ENCODE measurements around the gene PLEKHN1. TPM values are rescaled to one million over a fixed set of nuclear protein-coding genes. Genes with fewer than 3 reads are reported as not detected.
"Not testable (repeated sequence)": the region's sequence is repeated elsewhere in the genome, so short reads cannot be mapped to it uniquely, and the experiment has no call there.

The PLEKHN1 gene
- total RNA-seq, 1 donor from 2014 or later, result 15.2 TPM

DNA sequence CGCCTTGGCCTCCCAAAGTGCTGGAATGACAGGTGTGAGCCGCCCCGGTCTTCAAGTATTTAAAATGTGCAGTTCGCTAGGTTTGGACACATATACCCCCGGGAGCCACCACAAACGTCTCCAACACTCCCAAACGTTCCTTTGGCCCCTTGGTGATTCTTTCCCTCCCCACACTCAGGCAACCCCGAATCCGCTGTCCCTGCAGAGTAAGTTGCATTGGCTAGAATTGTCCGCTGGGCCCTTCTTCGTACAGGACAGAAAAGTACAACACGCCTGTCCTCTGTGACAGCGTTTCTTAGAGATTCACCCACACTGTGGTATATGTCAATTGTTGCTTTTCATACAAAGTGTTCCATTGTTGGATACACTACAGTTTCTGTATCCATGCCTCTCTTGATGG lies 18.8 kb downstream of the PLEKHN1 start:
- DNase-seq (ENCODE audit: extremely low spot score in 2 of 2), result no peak
- intact Hi-C loops (cut with DNase I), result no loop called here

GRCh38 chr1:988061-988460 lies 21.8 kb downstream of the PLEKHN1 start:
- H3K36me3 ChIP-seq; H3K27ac ChIP-seq; H3K4me1 ChIP-seq; intact Hi-C loops (cut with DNase I); H3K27me3 ChIP-seq; DNase-seq (ENCODE audit: extremely low spot score in 2 of 2); H3K4me3 ChIP-seq; H3K9me3 ChIP-seq: not testable (repeated sequence)

More for the DNA sequence above, 18.8 kb downstream of the PLEKHN1 start:
- Histone ChIP-seq H3K9me3 (no peaks in the 10 kb centered on the region), H3K27me3 (no peaks in the 10 kb centered on the region), H3K27ac (no peak overlapping the region), H3K4me1 (no peaks in the 10 kb centered on the region), H3K4me3 (no peak overlapping the region), H3K36me3 (no peaks in the 10 kb centered on the region)
- TF ChIP-seq CTCF (IDR thresholded peaks at IDR 0.05), result no peak
- no peak for TF ChIP-seq POLR2AphosphoS5 (IDR thresholded peaks at IDR 0.05; ENCODE audit: insufficient read depth in 1 of 2, low read depth in 1 of 2)
- no peak for TF ChIP-seq POLR2A (IDR thresholded peaks at IDR 0.05)

DNA sequence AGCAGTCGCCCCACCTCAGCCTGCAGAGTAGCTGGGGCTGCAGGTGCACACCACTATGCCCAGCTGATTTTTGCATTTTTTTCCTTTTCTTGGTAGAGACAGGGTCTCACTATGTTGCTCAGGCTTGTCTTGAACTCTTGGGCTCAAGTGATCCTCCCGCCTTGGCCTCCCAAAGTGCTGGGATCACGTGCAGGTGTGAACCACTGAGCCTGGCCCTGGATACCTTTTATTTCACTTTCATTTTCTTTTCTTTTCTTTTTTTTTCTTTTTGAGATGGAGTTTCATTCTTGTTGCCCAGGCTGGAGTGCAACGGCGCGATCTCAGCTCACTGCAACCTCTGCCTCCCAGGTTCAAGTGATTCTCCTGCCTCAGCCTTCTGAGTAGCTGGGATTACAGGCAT lies 25.0 kb downstream of the PLEKHN1 start:
- H3K27me3 ChIP-seq; H3K4me1 ChIP-seq; H3K4me3 ChIP-seq; DNase-seq (ENCODE audit: extremely low spot score in 2 of 2); H3K36me3 ChIP-seq; H3K9me3 ChIP-seq; intact Hi-C loops (cut with DNase I); H3K27ac ChIP-seq: not testable (repeated sequence)

- H3K27me3 ChIP-seq, result no peaks in the 10 kb centered on the region
- H3K9me3 ChIP-seq, result peaks cover 8% of the 10 kb centered on the region
- no peaks in the 10 kb centered on the region for H3K36me3 ChIP-seq
- no peak overlapping the region for H3K4me3 ChIP-seq
- intact Hi-C loops (cut with DNase I), result no loop called here
- H3K27ac ChIP-seq, result no peak overlapping the region
- TF ChIP-seq POLR2AphosphoS5 (IDR thresholded peaks at IDR 0.05; ENCODE audit: insufficient read depth in 1 of 2, low read depth in 1 of 2), result no peak
- no peak for TF ChIP-seq POLR2A (IDR thresholded peaks at IDR 0.05)
- no peak for TF ChIP-seq CTCF (IDR thresholded peaks at IDR 0.05)
- no peaks in the 10 kb centered on the region for H3K4me1 ChIP-seq
- no peak for DNase-seq (ENCODE audit: extremely low spot score in 2 of 2)
Observed at GRCh38 chr1:991895-992294, 25.6 kb downstream of the PLEKHN1 start.

DNA sequence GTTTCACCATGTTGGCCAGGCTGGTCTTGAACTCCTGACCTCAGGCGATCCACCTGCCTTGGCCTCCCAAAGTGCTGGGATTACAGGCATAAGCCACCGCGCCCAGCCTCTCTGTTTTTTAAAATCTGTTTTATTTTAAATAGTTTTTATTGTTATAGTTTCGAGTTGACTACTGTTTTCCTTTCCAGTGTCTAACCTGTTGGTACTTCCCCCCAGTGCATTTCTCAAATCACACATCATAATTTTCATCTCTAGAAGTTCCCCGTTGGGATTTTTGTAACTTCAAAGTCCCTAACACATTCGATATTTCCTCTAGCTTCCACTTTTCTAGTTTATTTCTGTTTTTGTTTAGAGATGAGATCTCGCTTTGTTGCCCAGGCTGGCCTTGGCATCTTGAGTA lies 26.1 kb downstream of the PLEKHN1 start:
- TF ChIP-seq POLR2A (IDR thresholded peaks at IDR 0.05) (no peak), POLR2AphosphoS5 (IDR thresholded peaks at IDR 0.05; ENCODE audit: insufficient read depth in 1 of 2, low read depth in 1 of 2) (no peak), CTCF (IDR thresholded peaks at IDR 0.05) (no peak)
- no peaks in the 10 kb centered on the region for H3K36me3 ChIP-seq
- H3K27ac ChIP-seq, result no peak overlapping the region
- H3K9me3 ChIP-seq, result peaks cover 8% of the 10 kb centered on the region
- no peaks in the 10 kb centered on the region for H3K4me1 ChIP-seq
- no peak for DNase-seq (ENCODE audit: extremely low spot score in 2 of 2)
- H3K27me3 ChIP-seq, result no peaks in the 10 kb centered on the region
- H3K4me3 ChIP-seq, result no peak overlapping the region
- intact Hi-C loops (cut with DNase I), result no loop called here

- DNase-seq (ENCODE audit: extremely low spot score in 2 of 2), result no peak
- Histone ChIP-seq H3K27ac (no peak overlapping the region), H3K36me3 (no peaks in the 10 kb centered on the region), H3K9me3 (peaks cover 8% of the 10 kb centered on the region), H3K27me3 (no peaks in the 10 kb centered on the region), H3K4me3 (no peak overlapping the region), H3K4me1 (peaks cover 10% of the 10 kb centered on the region)
- no peak for TF ChIP-seq POLR2AphosphoS5 (IDR thresholded peaks at IDR 0.05; ENCODE audit: insufficient read depth in 1 of 2, low read depth in 1 of 2)
- no peak for TF ChIP-seq POLR2A (IDR thresholded peaks at IDR 0.05)
- intact Hi-C loops (cut with DNase I), result no loop called here
Observed at GRCh38 chr1:993379-993995, 27.2 kb downstream of the PLEKHN1 start.

GRCh38 chr1:994546-994945 lies 28.3 kb downstream of the PLEKHN1 start:
- H3K4me1 ChIP-seq, result peaks cover 15% of the 10 kb centered on the region
- H3K4me3 ChIP-seq; H3K9me3 ChIP-seq; H3K36me3 ChIP-seq; H3K27ac ChIP-seq; intact Hi-C loops (cut with DNase I); H3K27me3 ChIP-seq; DNase-seq (ENCODE audit: extremely low spot score in 2 of 2): not testable (repeated sequence)

All from vagina (tissue), 2 donors.